GM12891 (cell line): ENCODE data around the gene PPP1CB.

Source experiments
- DNase-seq: peaks from one replicate; pipeline ENCODE4 v3.0.0; 2011; ENCODE audit warnings: low spot score; ENCODE audit not compliant: insufficient read length
- FAIRE-seq: peaks from 2 replicates; lab custom pipeline; 2011; peaks lifted over from hg19 to GRCh38; lab: Jason Lieb, UNC
- PAX5 ChIP-seq: IDR thresholded peaks from 2 replicates; pipeline ENCODE4 v1.6.1; 2011; ENCODE audit warnings: low read length, moderate library complexity, mild to moderate bottlenecking; ENCODE audit not compliant: insufficient read depth, severe bottlenecking
- POLR2A ChIP-seq: IDR thresholded peaks from 2 replicates; pipeline ENCODE4 v1.6.1; 2011; ENCODE audit warnings: low read depth, low read length, control low read depth
- POLR2AphosphoS5 ChIP-seq: IDR thresholded peaks from 2 replicates; pipeline ENCODE4 v1.6.1; 2011; ENCODE audit warnings: low read depth, low read length, control low read depth
- POU2F2 ChIP-seq: IDR thresholded peaks from 2 replicates; pipeline ENCODE4 v1.6.1; 2011; ENCODE audit warnings: low read depth, mild to moderate bottlenecking, control low read depth, low read length, moderate library complexity
- SPI1 ChIP-seq: IDR thresholded peaks from 2 replicates; pipeline ENCODE4 v1.6.1; 2011; ENCODE audit warnings: low read depth, low read length, control low read depth
- TAF1 ChIP-seq: IDR thresholded peaks from 2 replicates; pipeline ENCODE4 v1.6.1; 2011; ENCODE audit warnings: low read depth, low read length, control low read depth

PPP1CB gene

DNA sequence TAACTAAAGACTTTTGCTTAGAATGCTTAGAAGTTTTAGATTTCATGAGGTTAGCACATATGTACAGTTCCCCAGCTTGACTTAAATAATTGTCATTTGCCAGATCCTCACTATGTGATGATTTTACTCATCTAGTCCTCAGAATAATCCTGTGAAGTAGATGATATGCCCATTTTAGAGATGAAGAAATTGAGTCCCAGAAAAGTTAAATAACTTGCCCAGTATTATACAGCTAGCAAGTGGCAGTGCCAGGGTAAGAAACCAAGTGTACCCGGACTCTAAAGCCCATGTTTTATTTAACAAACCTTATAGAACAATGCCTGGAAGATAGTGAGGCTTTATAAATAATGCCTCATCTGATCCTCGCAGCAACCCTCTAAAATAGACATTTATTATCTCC, 87.3 kb downstream of the PPP1CB start:
- FAIRE-seq (no peak), DNase-seq (no peak)
- TF ChIP-seq POLR2AphosphoS5 (no peak), POLR2A (no peak), PAX5 (no peak), POU2F2 (no peak)

DNA sequence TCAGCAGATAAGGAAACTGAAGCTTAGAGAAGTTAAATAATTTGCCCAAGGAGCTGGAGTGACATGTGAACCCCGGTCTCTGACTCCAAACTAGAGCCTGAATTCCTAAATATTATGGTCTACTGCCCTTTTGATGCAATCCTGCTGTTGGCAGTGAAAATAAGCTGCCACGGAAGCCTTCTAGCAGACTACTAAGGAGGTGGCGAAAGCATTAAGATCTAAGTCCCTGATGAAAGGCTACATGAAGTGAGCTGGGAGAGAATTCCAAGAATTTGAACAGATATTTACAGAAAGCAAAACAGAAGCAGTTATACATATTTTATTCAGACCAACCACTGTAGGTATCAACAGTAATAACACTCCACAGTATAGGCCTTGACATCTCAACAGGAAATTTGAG, 90.4 kb downstream of the PPP1CB start:
- DNase-seq, result no peak
- FAIRE-seq, result no peak
- TF ChIP-seq PAX5, result no peak
- no peak for TF ChIP-seq POLR2AphosphoS5
- no peak for TF ChIP-seq SPI1
- no peak for TF ChIP-seq POLR2A
- TF ChIP-seq TAF1, result no peak
- TF ChIP-seq POU2F2, result no peak
